HG03565 (cell line): Measurements from ENCODE around the gene TSPAN18.

Experiments
- ATAC-seq: cut with Tn5 transposase; IDR thresholded peaks from one replicate; pipeline ENCODE4 v1.9.1; 2021; ENCODE audit warnings: mild to moderate bottlenecking, moderate library complexity; ENCODE audit not compliant: unreplicated experiment

TSPAN18 gene

DNA sequence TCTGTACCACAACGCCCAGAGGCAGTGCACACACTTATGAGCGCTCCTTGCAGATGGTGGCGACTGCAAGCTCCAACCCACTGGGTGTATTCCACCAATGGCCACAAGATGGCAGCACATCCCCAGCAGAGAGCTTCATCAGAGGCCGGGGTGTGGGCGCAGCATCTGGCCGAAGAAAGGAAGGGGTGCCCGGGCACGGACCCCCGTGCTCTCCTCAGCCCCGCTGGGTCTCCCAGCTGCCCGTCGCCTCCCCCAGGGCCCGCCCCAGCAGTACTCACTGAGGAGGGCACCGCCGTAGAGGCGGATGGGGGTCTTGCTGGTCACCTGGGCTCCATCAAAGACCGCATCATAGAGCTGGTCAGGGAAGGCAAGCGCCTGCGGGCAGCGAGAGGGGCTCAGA, 209.8 kb downstream of the TSPAN18 start:
- ATAC-seq: peak; percentile 41

DNA sequence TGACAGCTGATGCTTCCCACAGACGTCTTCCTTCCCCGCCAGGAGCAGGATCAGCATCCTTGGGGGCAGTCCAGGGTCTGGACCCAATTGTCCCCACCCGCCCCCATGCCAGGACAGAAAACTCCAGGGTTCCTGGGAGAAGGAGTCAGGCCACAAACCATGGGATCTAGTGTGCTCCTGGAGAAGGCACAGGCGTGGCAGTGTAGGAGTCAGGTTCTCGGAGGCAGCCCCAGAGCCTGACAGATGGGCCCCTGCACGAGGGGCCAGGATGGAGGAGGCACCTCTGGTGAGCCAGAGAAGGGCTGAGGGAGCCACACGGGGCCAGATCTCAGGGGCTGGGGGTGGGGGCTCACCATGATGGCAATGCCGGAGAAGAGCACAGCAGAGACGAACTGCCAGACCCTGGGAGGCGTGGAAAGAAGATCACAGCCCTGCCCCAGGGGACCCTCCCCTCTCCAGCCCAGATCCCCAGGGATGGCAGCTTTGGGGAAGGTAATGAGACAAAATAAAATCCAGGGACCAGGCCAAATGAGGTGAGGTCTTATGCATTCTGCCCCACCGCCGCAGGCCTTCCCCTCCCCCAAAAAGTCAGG, 210.3 kb downstream of the TSPAN18 start:
- no peak for ATAC-seq

DNA sequence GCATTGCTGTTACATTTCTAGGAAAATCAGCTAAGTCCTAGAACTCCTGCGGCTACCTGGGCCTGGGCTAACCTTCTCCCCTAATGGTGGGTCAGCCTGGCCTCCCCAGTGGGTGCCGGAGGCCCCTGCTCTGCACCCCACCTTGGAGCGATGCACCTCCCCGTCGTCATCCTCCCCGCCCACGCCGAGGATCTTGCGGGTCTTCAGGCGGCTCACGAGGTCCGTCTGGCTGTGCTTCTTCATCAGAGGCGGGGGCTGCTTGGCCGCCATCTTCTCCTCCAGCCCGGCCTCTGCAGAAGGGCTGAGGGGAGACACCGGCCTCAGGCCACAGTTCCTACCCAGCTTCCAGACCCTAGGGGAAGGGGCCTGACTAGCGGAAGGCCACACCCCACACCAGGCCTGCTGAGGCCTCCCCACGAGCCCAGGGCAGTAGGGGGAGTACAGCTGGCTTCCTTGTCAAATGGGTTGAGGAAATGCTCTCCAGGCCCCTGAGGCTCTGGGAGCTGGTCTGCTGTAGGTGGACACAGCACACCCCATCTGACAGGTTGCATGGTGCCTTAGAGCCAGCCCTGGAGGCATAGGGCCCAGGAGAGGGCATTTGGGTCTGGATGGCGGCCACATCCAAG, 211.4 kb downstream of the TSPAN18 start:
- ATAC-seq: no peak

DNA sequence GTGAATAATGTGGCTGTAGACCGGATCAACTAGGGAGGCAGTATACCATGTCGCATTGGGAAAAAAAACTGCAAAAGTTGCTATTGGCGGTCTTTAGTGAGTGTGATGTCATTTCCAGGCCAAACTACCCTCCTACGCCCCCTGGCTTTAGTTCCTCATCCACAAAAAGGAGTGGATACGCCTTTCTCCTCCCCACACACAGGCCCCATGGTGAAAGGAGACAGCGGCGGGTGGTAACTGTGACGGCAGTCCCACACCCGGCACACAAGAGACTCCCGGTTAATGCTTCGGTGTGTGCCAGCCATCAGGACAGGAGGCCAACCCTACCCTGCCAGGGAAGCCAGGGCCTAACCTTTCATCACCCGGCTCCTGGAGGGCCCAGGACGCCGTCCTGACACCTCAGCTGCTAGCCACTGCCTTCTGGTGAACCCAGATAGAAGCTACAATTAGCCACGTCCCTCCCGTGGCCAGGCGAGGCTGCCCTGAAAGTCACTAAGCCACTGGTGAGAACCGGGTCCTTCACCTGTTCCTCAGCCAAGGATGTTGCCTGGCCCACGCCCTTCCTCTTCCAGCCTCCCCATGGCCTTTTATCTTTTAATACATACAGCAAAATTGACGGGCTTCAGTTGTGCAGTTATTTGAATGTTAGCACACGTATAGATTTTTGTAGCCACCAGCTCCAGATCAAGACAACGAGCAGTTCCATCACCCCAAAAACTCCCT, 213.1 kb downstream of the TSPAN18 start:
- no peak for ATAC-seq

DNA sequence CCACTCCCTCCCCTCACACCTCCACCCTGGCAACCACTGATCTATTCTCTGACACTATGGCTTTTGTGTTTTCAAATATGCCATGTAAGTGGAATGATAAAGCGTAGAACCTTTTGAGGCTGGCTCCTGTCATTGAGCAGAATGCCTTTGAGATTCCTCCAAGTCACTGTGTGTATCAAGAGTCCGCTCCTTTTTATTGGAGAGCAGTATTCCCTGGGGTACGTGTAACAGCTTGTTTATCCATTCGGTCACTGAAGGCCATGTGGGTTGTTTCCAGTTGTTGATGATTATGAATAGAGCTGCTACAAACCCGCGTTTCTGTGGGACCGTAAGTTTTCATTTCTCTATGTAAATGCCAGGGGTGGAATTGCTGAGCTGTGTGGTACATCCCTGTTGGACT, 213.6 kb downstream of the TSPAN18 start:
- ATAC-seq: no peak

DNA sequence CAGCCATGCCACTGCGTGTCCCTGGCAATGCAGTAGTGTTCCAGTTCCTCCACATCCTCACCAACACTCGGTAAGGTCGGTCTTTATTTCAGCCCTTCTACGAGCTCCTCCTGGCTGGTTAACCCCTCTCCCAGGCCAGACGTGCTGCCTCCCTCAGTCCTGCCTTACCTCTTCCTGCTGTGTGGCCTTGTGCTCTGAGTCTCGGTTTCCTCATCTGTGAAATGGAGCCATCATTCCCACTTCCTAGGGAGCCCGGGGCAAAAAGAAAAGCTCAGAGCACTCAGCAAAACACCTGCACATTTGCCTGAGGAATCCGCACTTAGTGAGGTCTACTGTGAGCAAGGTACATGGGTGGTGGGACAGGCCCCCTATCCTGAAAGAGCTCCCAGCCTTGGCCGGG, 214.1 kb downstream of the TSPAN18 start:
- ATAC-seq: no peak

DNA sequence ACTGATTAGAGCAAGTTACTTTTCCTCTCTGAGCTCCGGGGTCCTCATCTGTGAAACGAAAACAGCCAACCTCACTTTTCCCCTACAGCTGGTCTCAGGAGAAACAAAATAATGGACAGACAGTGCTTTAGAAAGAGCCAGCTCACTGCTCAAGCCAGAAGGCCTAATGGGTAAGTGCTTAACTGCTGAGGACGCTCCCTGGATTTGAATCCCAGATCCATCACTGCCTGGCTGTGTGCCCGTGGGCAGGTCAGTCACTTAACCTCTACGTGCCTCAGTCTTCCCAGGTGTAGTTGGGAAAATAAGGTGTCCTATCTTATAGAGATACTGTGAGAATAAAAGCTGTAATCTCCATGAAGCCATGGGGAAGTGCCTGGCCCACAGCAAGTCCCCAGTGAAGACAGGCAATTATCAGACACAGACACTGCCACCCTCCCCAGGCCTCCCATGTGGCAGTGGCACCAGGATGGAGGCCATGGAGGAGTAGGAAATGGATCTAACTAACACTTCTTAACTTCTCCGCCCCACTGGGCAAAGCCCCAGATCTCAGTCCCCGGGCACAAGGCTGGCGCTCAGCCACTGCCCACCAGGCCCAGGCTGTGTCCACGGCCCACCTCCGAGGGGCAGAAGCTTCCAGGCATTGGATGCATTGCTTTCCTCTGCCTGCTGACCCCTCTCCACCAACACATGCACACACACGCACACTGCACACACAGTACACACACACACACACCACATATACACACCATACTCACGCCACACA, 214.7 kb downstream of the TSPAN18 start:
- no peak for ATAC-seq

DNA sequence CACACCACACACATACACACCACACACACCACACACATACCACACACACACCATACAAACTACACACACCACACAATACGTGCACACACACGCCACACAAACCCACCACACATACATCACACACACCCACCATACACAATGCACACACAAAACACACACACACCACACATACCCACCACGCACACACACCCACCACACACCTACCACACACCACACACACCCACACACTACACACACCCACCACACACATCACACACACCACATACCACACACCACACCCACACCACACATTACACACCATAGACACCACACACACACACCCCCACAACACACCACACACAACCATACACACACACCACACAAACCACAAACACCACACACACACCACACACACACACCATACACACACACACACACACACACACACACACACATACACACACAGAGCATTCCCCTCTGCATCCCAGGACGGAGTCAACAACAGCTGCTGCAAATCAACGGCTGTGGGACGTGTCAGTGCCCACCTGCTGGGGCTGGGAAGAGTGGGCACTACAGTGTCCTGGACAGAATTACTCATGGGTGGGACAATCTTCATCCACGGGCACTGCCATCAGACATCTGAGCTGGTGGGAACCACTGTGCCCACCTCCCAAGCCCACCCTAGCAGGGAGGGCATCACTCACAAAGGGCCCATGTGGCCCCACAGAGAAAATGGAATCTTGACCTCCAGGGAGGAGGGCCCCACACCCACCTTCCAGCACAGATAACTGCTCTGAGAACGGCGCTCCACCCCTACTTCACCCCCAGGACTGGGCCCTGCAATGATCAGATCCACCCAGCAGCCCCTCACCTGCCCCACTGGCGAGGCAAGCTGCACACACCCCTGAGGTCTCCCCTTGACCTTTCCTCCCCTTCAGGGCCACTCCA, 215.5 kb downstream of the TSPAN18 start:
- no peak for ATAC-seq

DNA sequence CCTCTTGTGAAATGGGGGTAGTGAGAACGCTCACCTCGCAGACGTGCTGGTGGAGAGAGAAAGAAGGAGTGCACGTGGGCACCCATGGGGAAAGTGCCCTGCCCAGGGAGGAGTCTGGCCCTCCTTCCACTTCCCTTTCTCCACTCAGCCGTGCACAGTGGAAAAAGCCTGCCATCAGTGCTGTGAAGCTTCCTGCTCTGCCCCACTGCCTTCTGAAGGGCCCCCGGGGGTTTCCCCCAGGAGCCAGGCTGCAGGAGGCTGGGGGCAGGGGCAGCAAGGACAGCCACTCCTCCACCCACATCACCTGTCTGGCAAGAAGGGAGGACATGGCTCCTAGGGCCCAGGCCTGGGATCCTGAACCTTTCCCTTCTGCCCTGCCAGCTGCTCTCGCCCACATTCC, 216.4 kb downstream of the TSPAN18 start:
- ATAC-seq: no peak

DNA sequence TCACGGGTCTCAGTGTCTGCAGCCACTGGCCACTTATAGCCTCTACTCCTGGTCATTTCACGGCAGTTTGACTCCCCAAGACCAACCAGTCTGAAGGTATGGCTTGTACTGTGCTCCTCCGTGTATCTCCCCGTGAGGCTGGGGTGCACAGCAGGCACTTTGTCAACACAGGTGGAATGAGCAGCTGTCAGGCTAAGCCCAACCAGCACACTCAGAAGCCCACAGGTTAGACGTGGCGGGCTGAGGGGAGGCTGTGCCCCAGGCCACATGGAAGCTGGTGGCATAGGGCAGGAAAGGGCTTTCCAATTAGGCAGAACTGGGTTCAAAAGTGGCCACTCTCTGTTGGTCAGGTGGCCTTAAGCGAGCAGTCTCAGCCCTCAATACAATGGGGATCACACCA, 216.9 kb downstream of the TSPAN18 start:
- no peak for ATAC-seq

DNA sequence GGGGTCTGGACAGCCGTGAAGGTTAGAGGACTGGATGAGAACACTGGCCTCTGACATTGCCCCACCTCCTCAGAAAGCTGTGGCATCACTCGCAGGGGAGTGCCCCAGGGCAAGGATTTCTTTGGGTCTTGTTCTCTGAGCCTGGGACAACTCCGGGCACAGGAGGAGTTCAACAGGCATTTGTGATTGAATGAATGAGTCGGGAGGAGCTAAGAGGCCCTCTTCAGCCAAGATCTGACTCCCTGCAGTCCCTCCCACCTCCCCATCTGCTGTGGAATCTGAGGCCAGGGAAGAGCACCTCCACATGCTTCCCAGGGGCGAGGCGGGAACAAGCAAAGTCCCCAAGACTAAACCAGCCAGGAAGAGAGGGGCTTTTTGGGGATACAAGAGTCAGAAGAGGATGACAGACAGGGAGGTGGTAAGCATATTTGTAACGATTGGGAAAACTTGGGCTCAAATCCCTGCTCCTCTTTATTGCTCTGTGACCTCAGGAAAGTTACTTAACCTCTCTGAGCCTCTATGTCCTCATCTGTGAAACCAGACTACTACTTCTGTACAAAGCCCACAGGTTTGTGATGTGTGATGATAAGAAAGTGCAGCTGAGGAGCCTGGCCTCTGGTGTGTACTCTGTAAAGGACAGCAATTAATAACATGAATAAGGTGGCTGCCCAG, 217.6 kb downstream of the TSPAN18 start:
- ATAC-seq: no peak

DNA sequence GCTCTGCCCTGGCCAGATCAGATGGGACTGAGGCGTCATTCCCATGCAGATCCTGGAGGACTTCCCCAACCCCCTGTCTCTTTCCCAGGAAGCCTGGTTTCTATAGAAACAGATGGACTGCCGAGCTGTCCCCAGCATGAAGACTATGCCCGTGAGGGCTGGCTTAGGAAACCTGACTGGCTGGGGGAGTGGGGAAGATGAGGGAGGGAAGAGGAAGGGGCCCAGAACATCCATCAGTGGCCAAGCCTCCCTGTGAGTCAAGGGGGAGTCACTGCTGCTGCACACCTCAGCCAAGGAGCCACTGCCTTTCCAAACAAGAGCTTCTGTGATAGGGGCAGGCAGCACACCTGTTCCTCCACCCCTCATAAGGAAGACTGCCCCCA, 218.1 kb downstream of the TSPAN18 start:
- no peak for ATAC-seq

DNA sequence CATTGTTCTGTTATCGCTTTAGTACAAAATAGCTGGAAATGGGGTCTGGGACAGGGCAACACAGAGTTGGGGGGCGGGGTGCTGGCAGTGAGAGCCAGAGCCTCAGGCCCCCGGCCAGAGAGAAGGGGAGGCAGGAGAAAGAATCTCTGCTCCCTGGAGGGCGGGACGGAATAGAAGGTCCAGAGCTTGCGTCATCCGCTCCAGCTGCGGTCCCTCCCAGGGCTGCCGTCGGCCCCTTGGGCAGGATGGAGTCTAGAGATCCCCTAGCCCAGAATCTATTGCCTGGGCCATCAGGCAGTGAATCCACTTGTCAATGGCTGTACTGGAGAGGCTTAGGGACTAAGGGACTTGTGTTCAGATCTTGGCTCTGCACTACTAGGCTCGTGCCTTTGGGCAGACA, 218.9 kb downstream of the TSPAN18 start:
- ATAC-seq: no peak

DNA sequence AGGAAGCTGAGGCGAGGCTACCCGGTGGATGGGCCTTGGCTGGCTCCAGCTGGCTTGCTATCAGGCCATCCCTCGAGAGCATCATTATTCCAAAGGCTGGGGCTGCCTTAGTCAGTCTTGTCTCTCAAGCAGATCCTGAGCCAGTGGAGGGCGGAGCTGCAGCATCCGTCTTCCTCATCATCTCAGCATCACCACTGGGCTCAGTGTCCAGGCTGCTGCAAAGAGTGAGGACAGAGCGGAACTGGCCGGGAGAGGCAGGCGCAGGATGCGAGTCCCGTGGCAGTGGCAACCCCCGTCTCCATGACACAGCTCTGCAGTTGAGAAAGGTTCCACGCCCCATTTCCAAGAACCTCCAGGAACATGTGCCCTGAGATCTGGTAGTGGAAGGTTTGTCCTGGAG, 219.5 kb downstream of the TSPAN18 start:
- ATAC-seq: no peak

DNA sequence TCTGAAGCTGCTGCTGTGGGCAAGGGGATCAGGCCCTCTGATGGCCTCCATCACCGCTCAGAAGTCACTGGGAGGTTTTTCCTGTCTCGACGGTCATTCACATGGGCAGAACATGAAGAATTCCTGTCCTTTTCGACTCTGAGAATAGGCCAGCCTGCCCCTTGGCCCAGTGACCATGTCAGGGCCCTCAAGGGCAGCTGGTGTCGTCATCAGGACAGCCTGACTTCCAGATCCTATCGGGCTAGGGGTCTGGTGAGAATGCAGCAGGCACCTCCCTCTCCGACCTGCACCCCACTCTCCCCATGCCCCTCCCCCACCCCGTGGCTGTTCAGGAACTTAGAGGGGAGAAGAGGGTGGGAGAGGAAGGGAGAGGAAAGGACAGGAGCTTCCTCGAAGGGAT, 220.4 kb downstream of the TSPAN18 start:
- no peak for ATAC-seq

DNA sequence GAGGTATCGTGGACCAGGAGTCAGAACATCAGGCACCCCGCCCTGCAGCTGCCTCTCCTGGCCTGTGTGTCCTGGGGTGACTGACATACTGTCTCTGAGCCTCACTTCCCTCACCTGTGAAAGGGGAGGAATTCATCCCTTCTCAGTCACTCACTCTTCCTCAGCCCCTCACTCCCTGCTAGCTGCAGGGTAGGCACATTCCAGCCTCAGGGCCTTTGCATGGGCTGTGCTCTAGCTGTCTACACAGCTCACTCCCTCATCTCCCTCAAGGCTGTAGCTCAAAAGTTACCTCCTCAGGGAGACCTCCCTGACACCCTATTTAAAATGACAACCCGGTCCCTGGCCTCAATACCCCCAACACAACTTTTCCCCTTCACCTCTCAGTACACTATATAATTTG, 221.4 kb downstream of the TSPAN18 start:
- no peak for ATAC-seq

DNA sequence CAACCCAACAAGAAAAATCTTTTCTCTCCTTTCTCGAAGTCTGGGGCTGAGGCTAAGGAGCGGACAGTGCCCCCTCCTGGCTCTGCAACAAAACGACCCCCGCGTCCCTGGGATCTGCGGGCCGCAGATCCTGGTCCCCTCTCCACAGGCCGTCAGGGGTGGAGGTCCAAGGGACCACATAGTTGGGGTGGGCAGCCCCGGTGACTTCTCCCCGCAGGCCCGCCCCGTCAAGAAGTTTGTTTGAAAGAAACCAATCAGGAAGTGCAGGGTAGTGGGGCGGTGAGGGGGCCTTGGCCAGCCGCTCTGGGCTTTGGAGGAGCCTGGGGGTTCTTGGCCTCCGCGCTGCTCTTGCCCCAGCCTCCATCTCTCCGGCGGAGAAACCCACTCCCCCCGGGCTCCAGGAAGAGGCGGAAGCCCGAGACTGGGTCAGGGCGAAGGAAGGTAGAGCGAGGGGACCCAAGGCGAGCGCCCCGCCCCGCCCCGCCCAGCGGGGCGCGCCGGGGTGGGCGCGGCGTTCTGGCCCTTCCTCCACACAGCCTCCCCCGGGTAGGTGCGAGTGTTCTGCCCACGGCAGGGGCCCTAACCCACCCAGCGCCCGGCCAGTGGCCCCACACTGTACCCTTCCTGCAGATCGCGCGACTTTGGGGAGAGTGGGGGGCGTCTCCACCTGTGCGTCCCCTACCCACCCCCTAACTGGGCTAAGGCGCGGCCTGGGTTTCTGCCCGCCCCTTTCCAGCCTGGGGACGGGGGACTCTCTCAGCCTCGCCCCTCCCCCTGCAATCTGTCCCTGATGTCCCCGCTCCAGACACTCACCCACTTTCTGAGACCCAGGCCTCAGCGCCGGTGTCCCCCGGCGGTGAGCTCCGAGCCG, 222.6 kb downstream of the TSPAN18 start:
- no peak for ATAC-seq

DNA sequence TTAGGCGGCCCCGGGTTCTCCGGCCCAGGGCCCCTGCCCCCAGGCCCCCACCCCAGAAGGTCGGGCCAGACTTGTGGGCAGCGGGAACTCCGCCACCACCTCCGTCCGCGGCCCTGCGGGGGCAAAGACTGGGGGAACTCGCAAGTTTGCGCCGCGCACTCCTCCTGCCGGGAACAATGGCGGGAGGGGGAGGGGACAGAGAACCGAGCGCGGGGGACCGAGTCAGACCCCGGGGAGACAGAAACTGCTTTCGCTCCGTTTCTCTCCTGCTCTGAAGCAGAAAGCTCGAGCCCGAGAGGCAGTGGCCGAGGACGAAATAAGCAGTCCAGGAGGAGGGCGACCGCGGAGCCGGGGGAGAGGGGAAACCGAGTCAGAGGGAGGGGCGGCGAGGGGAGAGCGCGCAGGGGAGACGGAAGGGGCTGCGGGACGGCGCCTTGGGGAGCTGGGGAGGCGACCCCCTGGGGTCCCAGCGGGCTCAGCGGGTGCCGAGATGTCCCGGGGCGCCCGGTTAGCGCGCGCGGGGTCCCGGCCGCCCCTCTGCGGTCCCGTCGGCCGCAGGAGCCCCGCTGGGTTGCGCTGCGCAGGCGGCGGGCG, 223.4 kb downstream of the TSPAN18 start:
- ATAC-seq: no peak
